ENCODE measurements around the gene PACRG. TPM values are rescaled to one million over a fixed set of nuclear protein-coding genes. Genes with fewer than 3 reads are reported as not detected.

Gene PACRG
- total RNA-seq, 1 experiment from 2014 or later: 0.59 TPM

GRCh38 chr6:163159689-163160088 lies 431.9 kb downstream of the PACRG start:
- intact Hi-C loops (cut with micrococcal nuclease; ENCODE audit: unreplicated experiment): no loop called here
- CTCF ChIA-PET: no interaction called here
- POLR2A ChIA-PET: no interaction called here

GRCh38 chr6:163162007-163162873 lies 434.5 kb downstream of the PACRG start:
- TF ChIP-seq REST (IDR thresholded peaks at IDR 0.05; ENCODE audit: insufficient read depth in 1 of 2, low read depth in 2 of 2, low read length in 1 of 2): no peak
- TF ChIP-seq TCF7L2 (IDR thresholded peaks at IDR 0.05; ENCODE audit: low read depth, low read length): no peak
- TF ChIP-seq CTCF (IDR thresholded peaks at IDR 0.05): no peak
- no peak for TF ChIP-seq POLR2AphosphoS5 (IDR thresholded peaks at IDR 0.05; ENCODE audit: low read depth, low read length)
- no peak for TF ChIP-seq SIN3A (IDR thresholded peaks at IDR 0.05; ENCODE audit: borderline replicate concordance, insufficient read depth, low read depth, low read length)
- CTCF ChIA-PET: no interaction called here
- no peaks in the 10 kb centered on the region for H3K36me3 ChIP-seq (ENCODE audit: control insufficient read depth, insufficient read depth, low read length)
- 0 out of 2 replicates have a peak, but pooled peaks cover 3% of the 10 kb centered on the region for H3K27me3 ChIP-seq (ENCODE audit: control insufficient read depth, insufficient read depth, low read length)
- POLR2A ChIA-PET: no interaction called here
- no peaks in the 10 kb centered on the region for H3K4me1 ChIP-seq (ENCODE audit: control insufficient read depth, insufficient read depth, low read length)
- no peak overlapping the region for H3K27ac ChIP-seq (ENCODE audit: low read length)
- intact Hi-C loops (cut with micrococcal nuclease; ENCODE audit: unreplicated experiment) (no loop called here), in situ Hi-C loops (cut with HindIII; ENCODE audit: low pct_unique_long_range_greater_than_20kb, low sequenced_read_pairs) (no loop called here)
- H3K9me3 ChIP-seq (ENCODE audit: control insufficient read depth, insufficient read depth, low read depth, low read length): no peaks in the 10 kb centered on the region
- DNase-seq (ENCODE audit: low read depth, low spot score) (no peak), ATAC-seq (no peak)
- no peak overlapping the region for H3K4me3 ChIP-seq (ENCODE audit: low read depth in 2 of 2, low read length in 2 of 2)
- BruUV-seq (replicated peaks): no TSS peak

More at GRCh38 chr6:163159689-163160088, 431.9 kb downstream of the PACRG start:
- H3K9me3 ChIP-seq (ENCODE audit: control insufficient read depth, insufficient read depth, low read depth, low read length): no peaks in the 10 kb centered on the region
- no peak overlapping the region for H3K4me3 ChIP-seq (ENCODE audit: low read depth in 2 of 2, low read length in 2 of 2)
- no peak overlapping the region for H3K27ac ChIP-seq (ENCODE audit: low read length)
- TF ChIP-seq REST (IDR thresholded peaks at IDR 0.05; ENCODE audit: insufficient read depth in 1 of 2, low read depth in 2 of 2, low read length in 1 of 2) (no peak), TCF7L2 (IDR thresholded peaks at IDR 0.05; ENCODE audit: low read depth, low read length) (no peak), SIN3A (IDR thresholded peaks at IDR 0.05; ENCODE audit: borderline replicate concordance, insufficient read depth, low read depth, low read length) (no peak), POLR2AphosphoS5 (IDR thresholded peaks at IDR 0.05; ENCODE audit: low read depth, low read length) (no peak), CTCF (IDR thresholded peaks at IDR 0.05) (no peak)
- BruUV-seq (replicated peaks): no TSS peak
- no peak for DNase-seq (ENCODE audit: low read depth, low spot score)
- no peaks in the 10 kb centered on the region for H3K4me1 ChIP-seq (ENCODE audit: control insufficient read depth, insufficient read depth, low read length)
- H3K36me3 ChIP-seq (ENCODE audit: control insufficient read depth, insufficient read depth, low read length): no peaks in the 10 kb centered on the region
- in situ Hi-C loops (cut with HindIII; ENCODE audit: low pct_unique_long_range_greater_than_20kb, low sequenced_read_pairs): no loop called here
- 0 out of 2 replicates have a peak, but pooled peaks cover 3% of the 10 kb centered on the region for H3K27me3 ChIP-seq (ENCODE audit: control insufficient read depth, insufficient read depth, low read length)
- no peak for ATAC-seq
